HepG2 (cell line): ENCODE measurements around the gene PRR29. TPM values are rescaled to one million over a fixed set of nuclear protein-coding genes. Genes with fewer than 3 reads are reported as not detected.

ENCODE experiments used
- CHD4 ChIP-seq: fragments of 200-600 bp; sonication (generic); IDR thresholded peaks from 2 replicates; pipeline ENCODE4 v1.7.0; 2017; ENCODE audit warnings: mild to moderate bottlenecking, low read length, borderline replicate concordance
- GMEB1 ChIP-seq: sonication (generic); formaldehyde crosslinking; IDR thresholded peaks from 2 replicates; pipeline ENCODE4 v1.5.1; 2020; ENCODE audit warnings: missing genetic modification reagents, mild to moderate bottlenecking, borderline replicate concordance
- IRF2 ChIP-seq: IDR thresholded peaks from 2 replicates; pipeline ENCODE4 v1.6.1; 2018; ENCODE audit warnings: missing genetic modification reagents, missing compliant biosample characterization
- KMT2A ChIP-seq: sonication (generic); formaldehyde crosslinking; IDR thresholded peaks from 2 replicates; pipeline ENCODE4 v1.4.0; 2020; ENCODE audit warnings: missing genetic modification reagents
- MTF1 ChIP-seq: sonication (generic); formaldehyde crosslinking; IDR thresholded peaks from 2 replicates; pipeline ENCODE4 v1.5.0; 2020; ENCODE audit warnings: missing genetic modification reagents
- PHF20 ChIP-seq: sonication (generic); formaldehyde crosslinking; IDR thresholded peaks from 2 replicates; pipeline ENCODE4 v1.5.0; 2020; ENCODE audit warnings: mild to moderate bottlenecking, missing genetic modification reagents
- TP53 ChIP-seq: sonication (generic); formaldehyde crosslinking; conservative IDR thresholded peaks from 2 replicates; pipeline ENCODE4 v1.4.0; 2020; ENCODE audit warnings: missing genetic modification reagents
- ZBTB7B ChIP-seq: sonication (generic); formaldehyde crosslinking; IDR thresholded peaks from 2 replicates; pipeline ENCODE4 v1.4.0; 2020; ENCODE audit warnings: missing genetic modification reagents
- ZNF276 ChIP-seq: sonication (generic); formaldehyde crosslinking; IDR thresholded peaks from 2 replicates; pipeline ENCODE4 v1.4.0; 2020; ENCODE audit warnings: mild to moderate bottlenecking, low read depth, missing genetic modification reagents
- ZNF333 ChIP-seq: sonication (generic); formaldehyde crosslinking; IDR thresholded peaks from 2 replicates; pipeline ENCODE4 v1.4.0; 2020; ENCODE audit warnings: mild to moderate bottlenecking, missing genetic modification reagents, borderline replicate concordance
- ZNF501 ChIP-seq: sonication (generic); formaldehyde crosslinking; IDR thresholded peaks from 2 replicates; pipeline ENCODE4 v1.5.1; 2020; ENCODE audit warnings: mild to moderate bottlenecking, moderate library complexity, missing genetic modification reagents
- ZNF564 ChIP-seq: sonication (generic); formaldehyde crosslinking; IDR thresholded peaks from 2 replicates; pipeline ENCODE4 v1.8.1; 2023; ENCODE audit warnings: mild to moderate bottlenecking, missing genetic modification reagents
- ZNF605 ChIP-seq: sonication (generic); formaldehyde crosslinking; IDR thresholded peaks from 2 replicates; pipeline ENCODE4 v1.8.0; 2022; ENCODE audit warnings: mild to moderate bottlenecking, missing genetic modification reagents
- ZNF607 ChIP-seq: sonication (generic); formaldehyde crosslinking; IDR thresholded peaks from 2 replicates; pipeline ENCODE4 v1.5.1; 2020; ENCODE audit warnings: missing genetic modification reagents, mild to moderate bottlenecking, borderline replicate concordance
- polyA plus RNA-seq, 8 experiments: library from polyadenylated mRNA; depleted of rRNA in 3 of 8; stranded (reverse) in 7 of 8; unstranded in 1 of 8; fragments of >200 nt; fragmentation: Illumina TruSeq in 4 of 8; extraction: Trizol in 4 of 8; gene quantifications; 2 replicates each; pipeline versions ENCODE4 v1.2.1 to v1.2.3, GENCODE V29; 2011 to 2016; ENCODE audit warnings: low read depth in 4 of 8, missing spikeins in 1 of 8, mixed read lengths in 1 of 8; ENCODE audit not compliant: insufficient read depth in 1 of 8
- total RNA-seq, 5 experiments: library from RNA; depleted of rRNA; stranded (reverse); fragments of >200 nt; fragmentation: Illumina TruSeq; extraction: Trizol; gene quantifications; 2 replicates each; pipeline ENCODE4 v1.2.3, GENCODE V29; 2016; ENCODE audit warnings: low read depth in 1 of 5

Gene PRR29
- total and polyA plus RNA-seq, 2 of the 13 experiments (the other 11 are each of a cell fraction or from before 2014, with no cell fraction given): 0.07 to 0.20 TPM

GRCh38 chr17:64007089-64007837 lies 9.1 kb downstream of the PRR29 start (continued):
- 0 out of 2 replicates have a peak, but pooled peaks have one; percentile 34 for TF ChIP-seq ZNF607 (CRISPR knock-in tag)
- 0 out of 2 replicates have a peak, but pooled peaks have one; percentile 7 for TF ChIP-seq IRF2 (CRISPR knock-in tag)
- TF ChIP-seq PHF20 (CRISPR knock-in tag): 0 out of 2 replicates have a peak, but pooled peaks have one; percentile 17
- peak; percentile 8; the same call in 1 of the 2 replicates for TF ChIP-seq CHD4
- 0 out of 2 replicates have a peak, but pooled peaks have one; percentile 3 for TF ChIP-seq KMT2A
- peak; percentile 8; the same call in 1 of the 2 replicates for TF ChIP-seq ZBTB7B (CRISPR knock-in tag)
- 0 out of 2 replicates have a peak, but pooled peaks have one; percentile 8 for TF ChIP-seq ZNF276 (CRISPR knock-in tag)
- TF ChIP-seq ZNF605 (CRISPR knock-in tag): peak; percentile 36; the same call in 1 of the 2 replicates
- TF ChIP-seq GMEB1 (CRISPR knock-in tag): 0 out of 2 replicates have a peak, but pooled peaks have one; percentile 27
- 0 out of 2 replicates have a peak, but pooled peaks have one; percentile 11 for TF ChIP-seq MTF1 (CRISPR knock-in tag)
- peak; percentile 21; the same call in 1 of the 2 replicates for TF ChIP-seq ZNF333 (CRISPR knock-in tag)
- TF ChIP-seq ZNF564: 0 out of 2 replicates have a peak, but pooled peaks have one; percentile 55
- 0 out of 2 replicates have a peak, but pooled peaks have one; percentile 21 for TF ChIP-seq ZNF501 (CRISPR knock-in tag)
- 0 out of 2 replicates have a peak, but pooled peaks have one; percentile 19 for TF ChIP-seq TP53 (CRISPR knock-in tag)
